ENCODE measurements around the gene SPRR3.

SPRR3 gene

GRCh38 chr1:153025797-153026196 lies 24.2 kb downstream of the SPRR3 start:
- Histone ChIP-seq H3K9ac (ENCODE audit: low read depth, low read length) (no peak overlapping the region), H3K27me3 (ENCODE audit: control insufficient read depth, insufficient read depth, low read length) (no peaks in the 10 kb centered on the region), H3K36me3 (ENCODE audit: control insufficient read depth, insufficient read depth, low read length) (no peaks in the 10 kb centered on the region), H3K4me1 (ENCODE audit: control insufficient read depth, insufficient read depth, low read length) (peaks cover 5% of the 10 kb centered on the region), H3K4me3 (ENCODE audit: low read depth, low read length) (no peak overlapping the region), H3K9me3 (ENCODE audit: control insufficient read depth, insufficient read depth, low read length) (no peaks in the 10 kb centered on the region)

- Histone ChIP-seq H3K4me3 (ENCODE audit: low read depth, low read length) (no peak overlapping the region), H3K4me1 (ENCODE audit: control insufficient read depth, insufficient read depth, low read length) (no peaks in the 10 kb centered on the region), H3K36me3 (ENCODE audit: control insufficient read depth, insufficient read depth, low read length) (no peaks in the 10 kb centered on the region), H3K9ac (ENCODE audit: low read depth, low read length) (no peak overlapping the region), H3K9me3 (ENCODE audit: control insufficient read depth, insufficient read depth, low read length) (no peaks in the 10 kb centered on the region), H3K27me3 (ENCODE audit: control insufficient read depth, insufficient read depth, low read length) (no peaks in the 10 kb centered on the region)
Observed at GRCh38 chr1:153028766-153029165, 27.2 kb downstream of the SPRR3 start.

GRCh38 chr1:153030895-153031294 lies 29.3 kb downstream of the SPRR3 start, which contains the start of gene SPRR1B:
Gene SPRR1B, plus strand, starts transcription at chr1:153031203. Its CDS starts 1,143 bp downstream, at chr1:153032346.
- no peaks in the 10 kb centered on the region for H3K9me3 ChIP-seq (ENCODE audit: control insufficient read depth, insufficient read depth, low read length)
- no peaks in the 10 kb centered on the region for H3K36me3 ChIP-seq (ENCODE audit: control insufficient read depth, insufficient read depth, low read length)
- no peak within 1 kb of the TSS for H3K9ac ChIP-seq (ENCODE audit: low read depth, low read length)
- no peak within 1 kb of the TSS for H3K4me3 ChIP-seq (ENCODE audit: low read depth, low read length)
- H3K4me1 ChIP-seq (ENCODE audit: control insufficient read depth, insufficient read depth, low read length), result no peaks in the 10 kb centered on the region
- no peaks in the 10 kb centered on the region for H3K27me3 ChIP-seq (ENCODE audit: control insufficient read depth, insufficient read depth, low read length)

GRCh38 chr1:153032073-153032472 lies 30.5 kb downstream of the SPRR3 start:
- Histone ChIP-seq H3K27me3 (ENCODE audit: control insufficient read depth, insufficient read depth, low read length) (no peaks in the 10 kb centered on the region), H3K9me3 (ENCODE audit: control insufficient read depth, insufficient read depth, low read length) (no peaks in the 10 kb centered on the region), H3K36me3 (ENCODE audit: control insufficient read depth, insufficient read depth, low read length) (no peaks in the 10 kb centered on the region), H3K4me1 (ENCODE audit: control insufficient read depth, insufficient read depth, low read length) (no peaks in the 10 kb centered on the region), H3K4me3 (ENCODE audit: low read depth, low read length) (no peak overlapping the region), H3K9ac (ENCODE audit: low read depth, low read length) (no peak overlapping the region)

GRCh38 chr1:153032677-153033308 lies 31.2 kb downstream of the SPRR3 start:
- Histone ChIP-seq H3K4me3 (ENCODE audit: low read depth, low read length) (no peak overlapping the region), H3K4me1 (ENCODE audit: control insufficient read depth, insufficient read depth, low read length) (no peaks in the 10 kb centered on the region), H3K9ac (ENCODE audit: low read depth, low read length) (no peak overlapping the region), H3K36me3 (ENCODE audit: control insufficient read depth, insufficient read depth, low read length) (no peaks in the 10 kb centered on the region), H3K27me3 (ENCODE audit: control insufficient read depth, insufficient read depth, low read length) (no peaks in the 10 kb centered on the region), H3K9me3 (ENCODE audit: control insufficient read depth, insufficient read depth, low read length) (no peaks in the 10 kb centered on the region)

- H3K27me3 ChIP-seq (ENCODE audit: control insufficient read depth, insufficient read depth, low read length), result no peaks in the 10 kb centered on the region
- H3K9me3 ChIP-seq (ENCODE audit: control insufficient read depth, insufficient read depth, low read length), result no peaks in the 10 kb centered on the region
- no peaks in the 10 kb centered on the region for H3K36me3 ChIP-seq (ENCODE audit: control insufficient read depth, insufficient read depth, low read length)
- H3K4me3 ChIP-seq (ENCODE audit: low read depth, low read length), result no peak overlapping the region
- H3K4me1 ChIP-seq (ENCODE audit: control insufficient read depth, insufficient read depth, low read length), result no peaks in the 10 kb centered on the region
- H3K9ac ChIP-seq (ENCODE audit: low read depth, low read length), result no peak overlapping the region
Observed at GRCh38 chr1:153035211-153035610, 33.7 kb downstream of the SPRR3 start.

GRCh38 chr1:153040950-153041631 lies 39.5 kb downstream of the SPRR3 start, which contains the start of gene SPRR2D:
Gene SPRR2D, minus strand, starts transcription at chr1:153041120. Its CDS starts 774 bp downstream, at chr1:153040346.
- Histone ChIP-seq H3K36me3 (ENCODE audit: control insufficient read depth, insufficient read depth, low read length) (no peaks in the 10 kb centered on the region), H3K4me3 (ENCODE audit: low read depth, low read length) (no peak within 1 kb of the TSS), H3K9me3 (ENCODE audit: control insufficient read depth, insufficient read depth, low read length) (no peaks in the 10 kb centered on the region), H3K27me3 (ENCODE audit: control insufficient read depth, insufficient read depth, low read length) (no peaks in the 10 kb centered on the region), H3K9ac (ENCODE audit: low read depth, low read length) (no peak within 1 kb of the TSS), H3K4me1 (ENCODE audit: control insufficient read depth, insufficient read depth, low read length) (no peaks in the 10 kb centered on the region)

- H3K4me1 ChIP-seq (ENCODE audit: control insufficient read depth, insufficient read depth, low read length), result no peaks in the 10 kb centered on the region
- H3K4me3 ChIP-seq (ENCODE audit: low read depth, low read length), result no peak overlapping the region
- H3K9ac ChIP-seq (ENCODE audit: low read depth, low read length), result no peak overlapping the region
- H3K9me3 ChIP-seq (ENCODE audit: control insufficient read depth, insufficient read depth, low read length), result no peaks in the 10 kb centered on the region
- no peaks in the 10 kb centered on the region for H3K36me3 ChIP-seq (ENCODE audit: control insufficient read depth, insufficient read depth, low read length)
- no peaks in the 10 kb centered on the region for H3K27me3 ChIP-seq (ENCODE audit: control insufficient read depth, insufficient read depth, low read length)
Observed at GRCh38 chr1:153049211-153049610, 47.7 kb downstream of the SPRR3 start.

Data from iPS-15b (cell line).